Muscle of arm (tissue), 12 donors: ENCODE measurements around the gene XPO5. TPM values are rescaled to one million over a fixed set of nuclear protein-coding genes. Genes with fewer than 3 reads are reported as not detected.
A peak's percentile ranks its signal among the peaks of the same experiment; 100 is the strongest.
"Not testable (repeated sequence)": the region's sequence is repeated elsewhere in the genome, so short reads cannot be mapped to it uniquely, and the experiment has no call there.

Experiments
- DNase-seq: peaks from one replicate; pipeline ENCODE4 v3.0.0-alpha.2; 2013
- polyA plus RNA-seq, 12 donors: library from polyadenylated mRNA; unstranded; fragments of 120-200 nt; gene quantifications; one replicate each; pipeline ENCODE4 v1.2.1, GENCODE V29; 2013; ENCODE audit not compliant: insufficient read length in 12 of 12

XPO5 gene
- polyA plus RNA-seq, 12 donors, result 22.5 to 39.6 (median 27.7) TPM; not detected in 1

DNA sequence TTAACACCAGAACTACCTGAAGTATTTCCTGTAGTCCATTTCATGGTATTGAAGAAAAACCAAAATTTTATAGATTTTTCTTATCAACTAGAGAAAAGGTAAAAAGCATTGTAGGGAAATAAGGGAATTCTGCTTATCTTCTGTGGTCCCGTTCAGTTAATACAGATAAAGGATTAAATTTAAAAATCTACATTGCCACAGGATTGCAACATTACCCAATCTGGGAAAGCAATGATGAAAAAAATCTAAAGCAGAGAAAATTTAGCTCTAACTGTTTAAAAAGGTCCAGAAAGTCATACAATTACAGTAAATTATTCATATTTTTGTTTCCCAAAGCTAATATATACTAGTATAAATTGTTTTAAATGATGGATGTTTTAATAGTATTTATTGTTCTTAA is 18.1 kb upstream of the XPO5 start:
- DNase-seq, result no peak

- DNase-seq, result not testable (repeated sequence)
These were observed 13.7 kb upstream of the XPO5 start for GRCh38 chr6:43589564-43589963.

- no peak for DNase-seq
These were observed 12.4 kb upstream of the XPO5 start for GRCh38 chr6:43588194-43588593.

GRCh38 chr6:43584892-43585570 is 9.2 kb upstream of the XPO5 start:
- DNase-seq, result no peak

GRCh38 chr6:43582911-43583310 is 7.1 kb upstream of the XPO5 start:
- DNase-seq, result no peak

- DNase-seq, result no peak
These were observed 3.3 kb upstream of the XPO5 start for GRCh38 chr6:43579171-43579570.

GRCh38 chr6:43578748-43579147 is 2.9 kb upstream of the XPO5 start:
- no peak for DNase-seq

DNA sequence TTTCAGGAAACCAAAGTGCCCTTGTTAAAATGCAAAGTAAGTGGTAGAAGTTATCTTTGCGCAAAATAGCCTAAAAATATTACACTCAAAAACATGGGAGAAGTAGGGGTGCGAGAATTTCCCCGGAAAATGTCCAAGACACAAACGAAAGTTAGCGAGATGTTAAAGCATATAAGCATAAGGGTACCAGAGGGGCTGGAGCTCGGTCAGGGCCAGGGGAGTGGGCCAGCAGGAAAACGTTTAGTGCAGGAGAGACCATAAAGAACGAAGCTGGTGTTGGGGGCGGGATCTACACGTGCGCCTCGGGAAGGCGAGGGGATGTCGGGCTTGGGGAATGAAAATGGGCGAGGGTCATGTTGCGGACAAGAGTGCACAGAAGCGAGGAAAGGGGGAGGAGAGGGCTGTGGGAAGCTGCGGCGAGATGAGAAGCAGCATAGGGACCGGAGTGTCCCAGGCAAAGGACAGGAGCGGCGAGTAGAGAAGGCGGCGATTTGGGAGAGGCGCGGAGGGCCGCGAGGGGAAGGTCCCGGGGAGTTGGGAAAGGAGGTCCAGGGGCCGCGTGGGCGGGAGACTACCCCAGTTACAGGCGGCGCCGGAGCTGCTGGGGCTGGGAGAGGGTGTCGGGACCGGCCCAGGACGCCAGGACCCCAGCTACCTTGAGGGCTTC is 600 bp downstream of the XPO5 start:
- peak; percentile 25 for DNase-seq

- no peak for DNase-seq
These were observed 3.8 kb downstream of the XPO5 start for GRCh38 chr6:43572015-43572414.

GRCh38 chr6:43570876-43571441 is 4.9 kb downstream of the XPO5 start:
- DNase-seq, result no peak

- no peak for DNase-seq
These were observed 16.5 kb downstream of the XPO5 start for GRCh38 chr6:43559328-43559727.

DNA sequence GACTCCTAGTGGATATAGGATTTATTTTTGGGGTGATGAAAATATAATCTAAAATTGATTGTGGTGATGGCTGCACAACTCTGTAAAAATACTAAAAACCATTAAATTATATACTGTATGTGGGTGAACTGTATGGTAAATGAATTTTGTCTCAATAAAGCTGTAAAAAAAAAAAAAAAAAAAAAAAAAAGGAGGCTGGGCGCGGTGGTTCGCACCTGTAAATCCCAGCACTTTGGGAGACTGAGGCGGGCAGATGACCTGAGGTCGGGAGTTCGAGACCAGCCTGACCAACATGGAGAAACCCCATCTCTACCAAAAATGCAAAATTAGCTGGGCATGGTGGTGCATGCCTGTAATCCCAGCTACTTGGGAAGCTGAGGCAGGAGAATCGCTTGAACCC is 18.2 kb downstream of the XPO5 start:
- not testable (repeated sequence) for DNase-seq

DNA sequence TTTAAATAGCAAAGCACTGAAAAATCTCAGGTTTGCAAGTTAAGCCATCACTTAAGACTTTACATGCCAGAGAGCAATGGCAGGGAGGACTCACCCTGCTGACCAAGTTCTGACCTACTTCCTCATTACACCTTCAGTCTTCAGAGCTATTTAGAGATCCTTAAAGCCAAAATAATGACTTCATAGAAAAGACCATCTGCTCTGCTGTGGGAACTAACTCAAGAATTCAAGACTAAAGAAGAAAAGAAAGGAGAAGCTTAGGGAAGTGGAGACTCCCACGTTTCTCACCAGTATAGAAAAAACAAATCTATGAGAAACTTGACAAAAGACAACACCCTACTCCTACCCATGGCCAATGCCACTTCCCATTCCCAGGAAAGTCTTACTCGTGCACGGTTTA is 28.6 kb downstream of the XPO5 start:
- no peak for DNase-seq

DNA sequence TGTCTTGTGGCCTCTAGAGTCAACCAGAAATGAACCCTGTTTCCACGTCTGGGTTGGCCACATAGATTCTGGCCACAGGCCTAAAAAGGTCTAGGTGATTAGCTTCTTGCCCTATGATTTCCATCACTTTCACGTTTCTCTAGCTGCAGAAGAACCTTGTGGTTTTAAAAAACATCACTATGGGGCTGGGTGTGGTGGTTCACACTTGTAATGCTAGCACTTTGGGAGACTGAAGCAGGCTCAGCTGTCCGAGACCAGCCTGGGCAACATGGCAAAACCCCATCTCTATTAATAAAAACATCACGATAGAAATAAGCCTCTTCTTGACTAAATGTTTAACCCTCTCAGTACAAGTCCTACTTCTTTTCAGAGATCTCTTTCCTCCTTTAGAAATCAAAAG is 31.4 kb downstream of the XPO5 start:
- no peak for DNase-seq

GRCh38 chr6:43541774-43542471 is 33.9 kb downstream of the XPO5 start:
- DNase-seq, result no peak

DNA sequence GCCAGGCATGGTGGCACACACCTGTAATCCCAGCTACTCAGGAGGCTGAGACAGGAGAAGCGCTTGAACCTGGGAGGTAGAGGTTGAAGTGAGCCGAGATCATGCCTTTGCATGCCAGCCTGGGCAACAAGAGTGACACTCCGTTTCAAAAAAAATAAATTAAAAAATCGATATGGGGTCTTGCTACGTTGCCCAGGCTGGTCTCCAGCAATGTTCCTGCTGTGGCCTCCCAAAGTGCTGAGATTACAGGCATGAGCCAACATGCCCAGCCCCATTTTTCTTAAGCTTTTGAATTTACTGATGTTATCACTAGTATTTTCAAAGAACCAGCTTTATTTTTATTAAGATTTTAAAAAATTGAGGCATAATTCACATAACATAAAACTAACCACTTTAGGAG is 35.3 kb downstream of the XPO5 start:
- DNase-seq, result no peak

DNA sequence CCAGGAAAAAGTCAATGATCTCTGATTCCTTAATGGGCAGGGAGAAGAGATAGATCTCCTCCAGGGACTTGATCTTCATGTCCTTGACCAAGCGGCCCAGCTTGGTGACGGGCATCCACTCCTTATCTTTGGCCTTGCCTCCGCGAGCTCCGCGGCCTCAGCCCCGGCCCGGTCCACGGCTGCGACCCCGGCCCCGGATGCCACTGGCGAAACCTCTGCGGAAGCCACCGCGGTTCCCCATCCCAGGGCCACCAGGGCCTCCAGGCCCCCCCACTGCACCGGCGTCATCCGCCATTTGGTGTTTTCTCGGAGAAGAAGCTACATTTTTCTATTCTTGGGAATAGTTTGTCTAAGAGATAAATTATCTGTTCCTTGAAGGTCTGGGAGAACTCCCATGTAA is 36.4 kb downstream of the XPO5 start:
- DNase-seq, result not testable (repeated sequence)

GRCh38 chr6:43538986-43539385 is 36.9 kb downstream of the XPO5 start:
- not testable (repeated sequence) for DNase-seq

DNA sequence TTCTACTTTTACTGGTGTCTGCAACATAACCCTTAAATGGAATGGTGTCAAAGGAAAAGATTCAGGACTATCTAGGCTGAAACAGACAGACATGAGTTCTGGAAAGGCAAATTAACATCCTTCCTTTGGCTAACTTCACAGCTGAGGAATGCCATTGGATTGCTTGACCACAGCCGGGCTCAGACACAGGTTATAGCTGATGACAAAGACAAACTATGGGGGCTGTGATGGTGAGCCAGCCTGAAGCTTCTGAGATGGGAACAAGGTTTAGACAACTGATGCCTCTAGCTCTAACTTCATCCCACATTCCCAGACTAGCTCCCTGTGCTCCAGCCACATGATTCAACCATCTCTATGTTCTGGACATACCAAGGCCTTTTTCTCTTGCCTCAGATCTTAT is 43.6 kb downstream of the XPO5 start:
- DNase-seq, result no peak

DNA sequence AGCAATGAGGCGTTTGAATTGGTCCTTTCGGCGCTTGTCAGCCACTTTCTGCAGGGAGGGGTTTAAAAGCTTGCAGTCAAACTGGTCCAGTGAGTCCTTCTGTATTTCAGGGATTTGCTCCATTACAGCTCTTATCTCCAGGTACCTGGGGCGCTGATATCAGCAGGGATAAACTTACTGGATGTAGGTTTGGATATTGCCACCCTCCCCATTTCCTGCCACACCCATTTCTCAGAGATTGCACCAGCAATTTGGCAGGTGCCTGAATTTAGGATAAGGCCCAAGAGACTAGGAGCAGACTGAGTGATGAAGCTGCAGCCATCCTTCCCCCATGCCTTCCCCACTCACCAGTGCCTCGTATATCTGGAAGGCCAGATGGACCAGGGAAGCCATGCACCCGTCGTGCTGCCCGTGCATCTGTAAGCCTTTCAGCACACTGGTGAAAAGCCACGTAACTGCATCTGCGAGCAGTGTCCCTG is 51.3 kb downstream of the XPO5 start:
- no peak for DNase-seq

- DNase-seq, result no peak
These were observed 52.6 kb downstream of the XPO5 start for GRCh38 chr6:43523284-43523683.

DNA sequence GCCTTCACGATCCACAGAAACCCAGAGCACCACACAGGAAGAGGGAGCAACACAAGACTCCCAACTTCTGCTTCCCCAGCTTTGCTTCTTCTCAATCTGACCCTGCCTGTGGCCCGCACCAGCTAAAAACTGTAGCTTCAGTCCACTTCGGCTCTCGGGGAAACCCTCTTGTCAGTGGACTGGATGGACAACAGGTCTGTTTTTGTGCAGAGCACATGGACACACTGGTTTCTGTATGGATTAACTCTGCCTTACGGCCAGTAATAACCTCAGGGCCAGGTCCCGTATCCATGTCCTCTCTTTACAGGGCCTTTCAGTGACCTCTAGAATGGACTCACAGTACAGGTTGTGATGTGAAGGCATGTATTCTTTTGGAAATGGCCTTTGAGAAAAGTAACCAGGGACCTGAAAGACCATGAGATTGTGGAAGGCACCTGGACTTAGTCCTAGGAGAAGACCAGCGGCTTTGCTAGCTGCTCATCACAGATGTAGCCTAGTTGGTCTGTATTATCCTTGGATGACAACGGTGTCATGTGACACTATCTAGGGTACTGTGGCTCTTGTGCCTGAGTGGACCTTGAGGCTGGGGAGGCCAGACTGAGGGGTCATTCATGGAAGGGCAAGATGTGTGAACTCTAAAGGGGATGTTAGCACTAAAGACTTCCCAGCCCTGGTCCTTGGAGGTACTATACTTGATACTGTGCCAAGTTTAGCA is 53.1 kb downstream of the XPO5 start:
- no peak for DNase-seq
